Activated T-cell treated with anti-CD3 and anti-CD28 coated beads for 48 hours (primary cell): Measurements from ENCODE around the gene KCTD18.

ENCODE experiments used
- DNase-seq: peaks from one replicate; pipeline ENCODE4 v3.0.0-alpha.2; 2020; ENCODE audit warnings: low read depth

The KCTD18 gene

DNA sequence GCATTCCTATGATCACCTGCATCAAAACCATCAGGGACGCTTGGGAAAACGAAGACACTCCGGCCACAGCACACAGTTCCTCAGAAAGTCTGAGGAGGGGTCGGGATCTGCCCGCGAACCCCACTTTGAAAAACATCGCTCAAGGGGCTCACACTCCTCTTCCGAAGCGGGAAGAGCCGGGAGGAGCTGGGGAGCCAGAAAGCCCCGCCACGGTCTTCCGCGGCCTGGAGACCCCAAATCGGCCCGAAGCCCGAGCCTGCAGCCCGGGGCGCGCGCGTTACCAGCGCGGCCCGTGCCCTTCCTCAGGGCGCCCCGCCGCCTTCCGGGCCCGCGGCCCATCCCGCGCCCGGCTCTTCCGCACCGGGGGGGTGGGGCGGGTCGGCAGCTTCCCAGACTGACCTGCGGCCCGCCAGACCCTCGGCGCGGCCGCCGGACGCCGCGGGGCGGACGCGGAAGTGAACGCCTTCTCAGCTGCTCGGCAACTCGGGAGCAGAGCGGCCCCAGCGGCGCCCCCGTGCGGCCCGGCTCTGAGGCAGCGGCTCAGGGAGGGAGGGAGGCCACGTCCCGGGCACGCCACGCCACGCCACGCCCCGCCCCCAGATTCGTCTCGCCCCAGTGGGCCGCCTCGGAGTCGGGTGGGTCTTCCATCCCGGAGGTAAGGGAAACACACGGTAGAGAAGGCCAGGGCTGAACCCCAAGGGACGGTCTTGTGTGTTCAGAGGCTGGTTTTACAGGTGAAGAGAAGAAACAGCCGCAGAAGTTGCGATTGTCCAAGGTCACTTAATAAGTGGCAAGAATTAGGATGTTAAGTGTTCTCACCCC, at the start of gene KCTD18:
Gene KCTD18 (minus strand): TSS at position 457 of the 822 bp plus-strand sequence. CDS start 3,052 bp downstream, outside the sequence.
- DNase-seq, result peak; percentile 90

DNA sequence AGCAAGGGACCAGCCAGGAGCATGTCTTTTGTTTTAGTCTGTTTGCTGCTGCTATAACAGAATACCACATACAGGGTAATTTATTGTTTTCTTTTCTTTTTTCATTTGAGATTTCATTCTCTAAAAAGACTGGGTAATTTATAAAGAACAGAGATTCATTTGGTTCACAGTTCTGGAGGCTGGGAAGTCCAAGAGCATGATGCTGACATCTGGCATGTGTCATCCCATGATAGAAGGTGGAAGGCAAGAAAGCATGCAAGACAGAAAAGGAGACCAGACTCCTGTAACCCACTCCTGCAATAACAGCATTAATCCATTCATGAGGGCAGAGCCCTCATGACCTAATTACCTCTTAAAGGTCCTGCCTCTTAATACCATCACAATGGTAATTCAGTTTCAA, 30.9 kb upstream of the KCTD18 start:
- no peak for DNase-seq

DNA sequence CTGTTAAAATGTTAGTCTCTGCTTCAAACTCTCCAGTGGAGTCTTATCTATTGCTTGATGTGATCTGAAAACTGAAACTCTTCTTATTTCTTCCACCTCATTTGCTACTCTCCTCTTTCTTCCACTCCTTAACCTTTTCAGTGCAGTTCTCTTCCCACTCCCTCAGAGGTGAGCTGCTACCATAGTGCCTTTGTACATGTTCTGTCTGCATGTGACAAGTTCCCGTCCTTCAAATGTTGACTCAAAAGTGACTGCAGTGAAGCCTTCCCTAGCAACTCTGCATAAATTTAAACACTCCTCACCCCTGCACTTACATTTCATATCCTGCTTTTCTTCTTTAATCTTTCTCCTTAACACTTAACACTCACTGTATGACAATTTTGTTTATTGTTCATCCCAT, 28.3 kb upstream of the KCTD18 start:
- no peak for DNase-seq

DNA sequence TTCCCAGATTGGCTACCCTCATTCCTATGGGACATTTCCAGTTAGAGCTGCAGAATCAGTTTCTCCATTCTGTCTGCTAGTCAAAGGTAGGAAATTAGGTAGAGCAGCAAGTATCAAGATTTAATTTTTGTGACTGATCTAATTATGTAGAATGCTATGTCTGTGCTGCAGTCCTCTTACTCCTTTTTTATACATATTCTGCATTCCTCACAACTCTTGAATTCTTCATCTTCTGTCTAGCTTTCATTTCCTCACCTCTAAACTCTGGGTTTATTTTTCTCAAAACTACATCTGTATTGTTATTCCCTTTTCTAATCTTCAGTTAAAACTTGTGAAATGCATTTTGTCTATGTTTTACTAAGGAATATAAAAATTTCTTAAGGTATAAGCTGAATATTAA, 24.7 kb upstream of the KCTD18 start:
- DNase-seq, result no peak

DNA sequence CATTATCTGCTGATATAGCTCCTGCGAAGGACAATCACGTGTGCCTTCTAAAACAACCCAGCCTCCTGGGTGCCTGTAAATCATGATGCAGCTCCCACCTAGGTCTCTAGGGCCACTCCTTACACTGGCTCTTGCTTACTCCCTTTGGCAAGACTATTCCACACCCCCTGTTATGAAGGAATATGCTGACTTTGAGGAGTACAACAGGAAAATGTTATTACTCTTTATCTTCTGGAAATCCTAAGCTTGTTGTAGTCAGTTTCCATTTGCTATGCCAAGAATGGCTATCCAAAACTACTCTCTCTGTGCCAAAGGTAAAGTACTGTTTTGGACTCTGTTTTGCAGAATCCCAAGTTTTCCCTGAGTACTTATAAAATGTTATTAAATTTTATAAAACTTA, 23.9 kb upstream of the KCTD18 start:
- DNase-seq, result no peak

DNA sequence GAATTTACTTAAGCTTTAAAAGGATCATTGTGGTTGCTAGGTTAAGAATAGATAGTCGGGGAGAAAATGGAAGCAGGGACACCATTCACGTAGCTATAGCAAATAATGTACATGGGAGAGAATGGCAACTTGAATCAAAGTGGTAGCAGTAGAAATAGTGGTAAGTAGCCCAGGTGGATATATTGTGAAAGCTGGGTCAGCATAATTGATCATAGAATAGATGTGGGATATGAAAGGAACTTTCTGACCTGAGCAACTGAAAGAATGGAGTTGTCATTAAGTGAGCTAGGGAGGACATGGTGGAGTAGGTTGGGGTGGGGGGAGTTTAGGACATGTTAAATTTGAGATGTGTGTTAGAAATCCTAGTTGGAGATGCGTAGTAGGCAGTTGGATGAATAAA, 18.4 kb upstream of the KCTD18 start:
- no peak for DNase-seq

DNA sequence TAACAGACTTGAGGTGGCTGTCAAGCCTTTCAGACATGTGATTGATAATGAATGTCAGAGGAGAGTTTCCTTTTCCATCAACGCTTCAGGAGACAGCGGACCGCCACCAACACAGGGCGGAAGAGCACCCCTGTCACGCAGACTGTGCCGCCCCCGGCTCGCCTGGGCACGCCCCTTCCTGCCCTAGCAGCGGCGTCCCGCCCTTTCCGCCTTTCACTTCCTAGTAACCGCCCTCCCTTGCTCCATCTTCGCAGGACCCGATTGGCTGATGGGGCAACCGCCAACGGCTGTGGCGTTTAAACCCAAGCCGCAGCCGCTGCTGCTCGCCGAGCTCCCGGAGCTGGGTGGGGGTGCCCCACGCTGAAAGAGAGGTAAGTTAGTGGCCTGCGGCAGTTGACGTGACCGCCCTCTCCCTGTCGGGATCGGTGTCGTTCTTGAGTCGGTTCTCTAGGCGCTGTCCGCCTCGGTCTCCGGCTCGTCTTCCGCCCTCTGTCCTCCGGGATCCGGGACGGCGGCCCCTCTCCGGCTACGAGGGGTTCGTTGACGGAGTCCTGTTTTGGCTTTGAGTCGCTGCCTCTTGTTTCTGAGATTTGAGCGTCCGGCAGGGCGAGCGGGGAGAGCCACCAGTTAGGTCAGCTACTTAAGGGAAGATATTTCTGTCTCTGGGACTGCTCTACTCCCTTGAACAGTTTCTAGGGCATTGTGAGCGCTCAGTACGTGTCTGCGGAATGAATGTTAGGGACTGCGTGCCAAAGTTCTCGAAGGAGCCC, 16.2 kb upstream of the KCTD18 start, which contains the start of gene SGO2:
Gene SGO2 (plus strand): TSS at position 326 of the 770 bp plus-strand sequence. CDS start 6,769 bp downstream, outside the sequence.
- peak; percentile 96 for DNase-seq

DNA sequence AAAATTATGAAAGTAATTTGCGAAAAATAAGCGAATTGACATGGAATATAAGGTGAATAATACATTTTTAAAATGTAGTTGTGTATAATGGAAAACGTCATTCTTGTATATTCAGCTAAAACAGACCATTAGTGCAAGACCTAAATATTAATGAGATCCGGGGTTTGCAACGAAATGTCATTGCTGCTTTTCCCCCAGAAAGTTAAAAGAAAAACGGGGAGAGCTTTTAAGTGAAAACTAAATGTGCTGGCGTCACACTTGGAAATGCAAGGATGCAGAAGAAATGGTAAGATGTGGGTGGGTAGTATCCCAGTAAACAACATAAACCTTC, 15.6 kb upstream of the KCTD18 start:
- DNase-seq, result no peak

DNA sequence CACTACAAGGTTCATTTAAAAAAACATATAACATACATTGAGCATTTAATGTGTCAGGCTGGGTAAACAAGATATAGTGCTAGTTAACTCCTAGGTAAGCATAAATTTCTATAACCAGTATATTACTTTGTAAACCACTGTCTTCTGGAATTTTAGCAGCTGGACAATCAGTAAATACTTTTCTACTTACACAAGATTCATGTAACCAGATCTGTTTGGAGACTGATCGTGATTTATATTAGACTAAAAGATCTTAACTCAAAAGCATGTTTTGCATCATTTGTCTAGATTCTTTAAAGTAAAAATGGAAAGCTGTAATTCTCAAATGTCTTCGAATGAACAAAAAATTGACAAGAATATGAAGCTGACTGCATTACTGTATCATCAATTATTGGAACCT, 15.2 kb upstream of the KCTD18 start:
- no peak for DNase-seq

DNA sequence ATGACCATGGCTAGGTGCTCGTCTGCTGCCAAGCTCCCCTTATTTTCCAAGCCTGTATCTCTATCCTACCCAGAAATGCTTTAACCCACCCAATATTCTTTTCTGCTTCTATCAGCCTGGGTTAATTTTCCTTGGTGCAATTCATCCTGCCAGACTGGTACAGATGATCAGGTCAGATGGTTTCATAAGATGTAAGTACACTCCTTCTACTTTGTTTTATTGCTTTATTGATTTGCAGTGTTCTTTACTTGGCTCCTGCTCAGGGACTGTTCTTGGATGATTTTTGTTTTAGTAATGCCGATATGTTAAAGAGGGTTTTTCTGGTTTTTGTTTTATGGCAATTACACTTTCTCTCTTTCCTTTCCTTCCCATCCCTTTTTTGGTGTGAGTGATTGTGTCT, 13.7 kb upstream of the KCTD18 start:
- DNase-seq, result no peak

DNA sequence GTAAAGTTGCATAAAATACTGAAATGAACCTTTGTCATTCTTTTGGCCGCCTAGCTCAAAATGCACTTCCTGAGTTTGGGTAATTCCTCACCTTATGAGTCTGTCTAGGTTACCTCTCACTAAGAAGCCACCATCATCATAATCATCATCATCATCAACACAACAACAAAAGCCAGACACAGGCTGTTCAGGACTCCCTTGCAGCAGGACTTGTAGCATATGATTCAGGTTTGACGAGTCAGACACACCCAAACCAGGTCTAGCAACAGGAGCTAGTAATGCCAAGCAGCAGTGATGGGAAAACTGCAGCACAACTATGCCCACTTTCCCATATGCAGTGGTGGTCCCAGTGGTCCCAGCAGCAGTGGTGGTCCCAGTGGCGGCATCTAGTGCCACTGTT, 13.3 kb upstream of the KCTD18 start:
- no peak for DNase-seq

DNA sequence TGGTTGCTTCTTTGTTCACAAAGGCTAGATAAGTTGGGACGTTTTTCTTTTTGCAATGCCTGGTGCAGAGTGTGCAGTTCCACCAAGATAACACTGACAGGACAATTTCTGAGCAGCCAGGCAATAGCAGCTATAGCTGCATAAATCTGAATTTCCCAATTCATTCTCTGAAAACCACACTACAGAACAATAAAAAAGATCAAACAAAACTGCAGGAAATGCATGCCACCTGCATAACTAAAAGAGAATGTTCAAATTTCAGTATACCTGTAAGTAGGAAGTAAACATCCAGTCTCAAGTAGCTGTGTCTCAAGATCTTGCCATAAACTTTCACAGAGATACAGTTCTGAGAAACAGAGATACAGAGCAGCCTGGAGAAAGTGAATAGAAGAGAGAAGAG, 5.3 kb upstream of the KCTD18 start:
- no peak for DNase-seq

DNA sequence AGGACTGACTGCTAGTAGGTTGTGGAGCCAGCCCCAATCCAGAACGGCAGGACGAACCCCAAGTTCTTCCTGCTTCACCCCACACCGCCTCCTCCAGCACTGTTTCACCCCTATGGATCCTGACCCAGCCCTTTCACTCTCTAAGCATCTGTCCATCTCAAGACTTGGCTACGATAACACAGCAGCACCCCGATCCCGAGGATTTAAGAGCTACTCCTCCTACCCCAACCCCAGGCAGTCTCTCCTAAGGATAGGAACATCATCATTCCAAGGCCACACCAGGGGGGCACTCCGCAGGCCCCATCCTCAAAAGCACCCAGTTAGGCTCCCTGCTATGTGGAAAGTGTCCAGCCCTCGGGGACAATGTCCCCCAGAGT, 645 bp downstream of the KCTD18 start:
- DNase-seq, result no peak

DNA sequence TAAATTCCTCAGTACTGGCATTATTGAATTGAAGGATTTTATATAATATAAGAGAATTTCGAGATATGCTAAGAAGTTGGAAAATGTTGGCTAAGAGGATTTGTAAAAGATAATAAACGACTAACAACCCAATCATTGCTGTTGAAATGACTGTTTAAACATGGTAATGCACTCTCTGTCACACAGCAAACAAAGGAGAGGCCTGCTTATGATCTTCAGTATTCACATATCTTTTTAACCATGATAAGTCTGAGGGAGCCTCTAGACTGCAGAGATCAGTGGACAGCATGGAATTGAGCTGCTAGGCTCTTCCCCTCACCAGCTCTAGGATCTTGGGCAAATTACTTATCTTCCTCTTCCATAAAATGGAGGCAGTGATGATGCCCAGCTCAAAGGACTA, 2.7 kb downstream of the KCTD18 start:
- DNase-seq, result no peak

DNA sequence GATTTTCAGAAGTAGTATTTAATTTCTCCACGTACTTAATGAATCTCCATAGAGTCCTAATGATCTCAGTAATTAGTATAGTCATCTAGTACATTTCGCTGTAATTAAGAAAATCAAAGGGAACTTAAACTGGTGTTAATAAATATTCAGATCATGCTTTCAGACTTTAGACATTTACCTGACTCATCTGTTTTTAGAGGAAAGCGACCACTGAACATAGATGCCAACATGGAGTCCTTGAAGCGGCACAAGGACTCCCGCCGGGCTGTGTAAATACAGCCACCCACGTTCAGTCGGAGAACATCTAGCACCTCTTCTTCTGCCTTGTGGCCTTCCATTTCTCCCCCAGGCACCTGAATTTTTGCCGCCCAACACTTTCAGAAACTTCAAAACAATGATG, 3.2 kb downstream of the KCTD18 start:
- no peak for DNase-seq

DNA sequence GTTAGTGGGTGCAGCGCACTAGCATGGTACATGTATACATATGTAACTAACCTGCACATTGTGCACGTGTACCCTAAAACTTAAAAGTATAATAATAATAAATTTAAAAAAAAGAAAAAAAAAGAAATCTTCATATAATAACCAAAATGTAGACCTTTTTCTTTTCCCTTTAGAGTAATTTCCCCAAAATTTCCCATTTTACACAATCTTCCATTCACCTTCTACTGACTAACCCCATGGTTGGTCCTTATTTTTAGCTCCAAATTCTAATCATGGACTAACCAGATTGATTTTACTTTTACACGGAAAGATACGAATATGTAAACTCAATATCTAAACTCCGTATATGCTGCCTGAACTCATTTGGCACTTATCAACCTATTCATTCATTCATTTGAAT, 7.7 kb downstream of the KCTD18 start:
- DNase-seq, result no peak

DNA sequence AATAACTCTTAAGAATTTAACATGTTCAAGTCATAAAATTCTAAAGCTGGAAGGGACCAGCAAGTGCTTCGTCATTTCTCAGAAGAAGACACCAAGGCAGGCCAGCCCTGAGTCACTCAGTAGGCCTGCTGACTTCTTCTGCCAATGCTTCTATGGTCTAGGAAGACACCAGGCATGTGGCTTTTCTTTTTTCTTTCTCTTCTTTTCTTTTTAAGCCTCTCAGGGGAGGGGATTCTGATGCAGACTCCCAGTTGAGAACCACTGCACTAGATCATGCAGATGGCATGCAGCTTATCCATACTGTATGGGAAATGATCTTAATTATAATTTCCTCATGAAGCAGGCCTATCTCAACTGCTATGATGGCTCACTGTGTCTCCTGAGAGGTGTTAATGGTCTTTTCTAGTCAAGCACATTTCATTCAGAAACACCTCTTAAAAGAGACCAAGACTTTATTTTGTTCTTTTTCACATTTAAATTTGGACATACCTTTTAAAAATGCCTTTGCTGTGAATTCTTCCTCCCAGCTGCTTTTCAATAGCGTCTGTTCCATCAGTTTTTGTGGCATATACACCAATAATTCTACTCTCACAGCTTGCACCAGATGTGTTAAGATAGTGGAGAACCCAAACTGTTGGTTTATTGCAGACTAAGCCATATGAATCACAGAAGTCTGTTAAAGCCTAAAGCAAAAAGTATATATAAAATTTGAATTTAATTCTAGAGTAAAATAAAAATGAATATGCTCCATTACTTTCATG, 11.3 kb downstream of the KCTD18 start:
- no peak for DNase-seq

DNA sequence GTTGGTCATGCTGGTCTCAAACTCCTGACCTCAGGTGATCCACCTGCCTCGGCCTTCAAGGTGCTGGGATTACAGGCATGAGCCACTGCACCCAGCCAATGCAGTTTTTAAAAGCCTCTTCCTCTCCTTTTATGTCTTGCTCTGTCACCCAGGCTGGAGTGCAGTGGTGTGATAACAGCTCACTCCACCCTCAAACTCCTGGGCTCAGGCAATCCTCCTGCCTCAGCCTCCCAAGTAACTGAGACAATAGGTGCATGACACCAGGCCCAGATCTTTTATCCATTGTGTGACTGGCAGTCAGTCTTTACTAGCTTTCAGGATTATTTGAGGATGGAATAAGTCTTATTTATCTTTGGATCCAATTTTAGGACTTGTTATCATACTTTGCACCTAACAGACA, 13.2 kb downstream of the KCTD18 start:
- DNase-seq, result no peak

DNA sequence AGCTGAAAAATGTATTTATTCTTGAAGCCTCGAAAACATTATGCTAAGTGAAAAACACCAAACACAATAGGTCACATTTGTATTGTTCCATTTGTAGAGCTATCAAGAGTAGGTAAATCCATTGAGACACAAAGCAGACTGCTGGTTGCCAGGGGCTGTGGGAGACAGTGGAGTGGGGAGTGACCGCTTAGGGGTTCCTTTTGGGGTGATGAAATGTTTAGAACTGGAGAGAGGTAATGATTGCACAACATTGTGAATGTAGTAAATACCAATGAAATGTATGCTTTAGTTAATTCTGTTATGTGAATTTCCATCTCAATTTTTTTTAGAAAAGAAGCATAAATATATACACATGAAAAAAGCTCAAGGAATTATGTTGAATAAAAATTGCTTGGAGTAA, 15.8 kb downstream of the KCTD18 start:
- no peak for DNase-seq

DNA sequence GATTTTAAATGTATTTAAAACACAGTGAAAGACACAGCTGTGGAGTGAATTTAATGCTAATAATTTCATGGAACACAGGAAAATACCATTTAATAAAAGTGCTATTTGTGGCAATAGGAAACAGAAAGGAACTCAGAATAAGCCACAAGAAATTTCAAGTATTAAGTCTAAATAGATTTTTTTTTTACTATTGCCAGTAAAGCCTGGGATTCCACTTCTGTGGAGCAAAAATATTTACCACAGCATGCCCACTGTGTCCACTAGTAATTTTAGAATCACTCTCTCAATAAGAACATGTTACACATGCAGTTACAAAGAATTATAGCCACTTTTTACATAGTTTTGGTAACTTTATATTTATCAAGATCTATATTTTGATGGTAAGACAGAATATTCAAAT, 17.2 kb downstream of the KCTD18 start:
- no peak for DNase-seq

DNA sequence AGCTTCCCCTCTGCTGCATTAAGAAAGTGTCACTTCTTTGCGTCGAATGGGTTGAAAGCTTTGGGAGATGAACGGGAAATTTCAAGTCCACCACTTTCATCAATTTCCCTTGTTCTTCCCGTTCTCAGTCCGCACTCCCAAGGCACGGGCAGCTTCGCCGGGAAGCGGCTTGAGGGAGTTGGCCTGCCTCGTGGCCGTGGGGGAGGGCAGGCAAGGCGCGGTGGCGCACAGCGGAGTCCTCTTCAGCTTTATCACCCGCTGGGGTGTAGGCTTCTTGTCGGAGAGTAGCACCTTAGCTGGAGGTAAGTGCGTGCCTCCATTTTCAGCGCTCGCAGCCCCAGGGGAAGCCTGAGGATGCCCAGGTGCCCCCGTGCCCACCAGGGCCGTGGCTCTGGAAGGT, 19.9 kb downstream of the KCTD18 start:
- no peak for DNase-seq

DNA sequence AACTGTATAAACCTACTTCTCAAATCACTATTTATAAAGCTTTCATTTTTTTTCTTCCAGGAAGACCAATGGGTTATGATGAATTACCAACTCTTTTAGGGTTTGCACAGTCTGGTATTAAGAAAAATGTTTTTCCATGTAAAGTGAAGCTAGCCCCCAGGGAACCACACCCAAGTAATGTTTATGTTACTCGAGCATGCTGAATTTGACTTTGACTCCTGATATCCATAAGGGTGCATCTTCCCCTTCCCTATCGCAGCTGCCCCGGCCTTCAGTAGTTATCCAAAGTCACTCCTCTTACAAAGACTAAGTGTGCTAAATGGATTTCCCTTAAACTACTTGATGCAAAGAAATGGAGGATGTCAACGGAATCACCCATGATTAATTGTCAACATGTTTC, 21.7 kb downstream of the KCTD18 start:
- no peak for DNase-seq

DNA sequence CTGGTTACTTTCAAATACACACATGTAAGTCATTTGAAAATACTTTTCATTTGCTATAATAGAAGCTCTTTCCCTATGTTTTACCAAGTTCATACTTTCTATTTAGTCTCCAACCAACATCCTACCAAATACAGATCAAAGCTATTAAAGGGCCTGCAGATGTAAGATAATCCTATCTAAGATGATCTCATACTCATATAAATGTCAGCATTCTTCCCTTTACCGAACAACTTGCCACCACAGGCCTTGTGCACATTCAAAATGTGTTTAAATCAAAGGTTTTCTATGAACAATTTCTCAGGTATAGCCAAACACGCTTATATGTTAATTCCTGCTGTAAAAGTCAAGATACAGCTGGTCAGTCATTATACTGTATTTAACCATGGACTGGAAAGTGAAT, 23.3 kb downstream of the KCTD18 start:
- DNase-seq, result no peak
